Activated CD4-positive, alpha-beta T cell treated with anti-CD3 and anti-CD28 coated beads for 48 hours (primary cell): ENCODE measurements around the gene FBXO28.

Experiments
- DNase-seq: peaks from one replicate; pipeline ENCODE4 v3.0.0-alpha.2; 2020

Gene FBXO28

GRCh38 chr1:224160171-224160682 lies 46.3 kb downstream of the FBXO28 start:
- DNase-seq: no peak

- no peak for DNase-seq
These were observed 48.9 kb downstream of the FBXO28 start for GRCh38 chr1:224162768-224163167.

- no peak for DNase-seq
These were observed 49.4 kb downstream of the FBXO28 start for GRCh38 chr1:224163311-224163710.

- DNase-seq: peak; percentile 18
These were observed 55.0 kb downstream of the FBXO28 start for GRCh38 chr1:224168859-224169380.

GRCh38 chr1:224169718-224170270 lies 55.9 kb downstream of the FBXO28 start:
- no peak for DNase-seq

GRCh38 chr1:224170343-224170742 lies 56.4 kb downstream of the FBXO28 start:
- no peak for DNase-seq

- peak; percentile 31 for DNase-seq
These were observed 57.0 kb downstream of the FBXO28 start for GRCh38 chr1:224170748-224171478.

GRCh38 chr1:224172229-224172628 lies 58.3 kb downstream of the FBXO28 start:
- no peak for DNase-seq

- no peak for DNase-seq
These were observed 59.6 kb downstream of the FBXO28 start for GRCh38 chr1:224173523-224173922.

GRCh38 chr1:224175617-224176016 lies 61.7 kb downstream of the FBXO28 start:
- DNase-seq: no peak

- DNase-seq: no peak
These were observed 63.6 kb downstream of the FBXO28 start for GRCh38 chr1:224177356-224177999.

- no peak for DNase-seq
These were observed 65.0 kb downstream of the FBXO28 start for GRCh38 chr1:224178894-224179293.

- DNase-seq: no peak
These were observed 67.0 kb downstream of the FBXO28 start for GRCh38 chr1:224180783-224181452.

GRCh38 chr1:224181453-224181810 lies 67.5 kb downstream of the FBXO28 start:
- no peak for DNase-seq

- peak; percentile 67 for DNase-seq
These were observed 68.3 kb downstream of the FBXO28 start for GRCh38 chr1:224182057-224182865.

- DNase-seq: peak; percentile 85
These were observed 69.1 kb downstream of the FBXO28 start, which contains the start of gene DEGS1 for GRCh38 chr1:224182866-224183590. TSS of gene DEGS1 (plus strand) at chr1:224183240. CDS start at chr1:224183337, 97 bp downstream.

GRCh38 chr1:224183591-224184312 lies 69.8 kb downstream of the FBXO28 start:
- DNase-seq: peak; percentile 73

- no peak for DNase-seq
These were observed 71.3 kb downstream of the FBXO28 start for GRCh38 chr1:224185208-224185607.

GRCh38 chr1:224188286-224188685 lies 74.4 kb downstream of the FBXO28 start:
- no peak for DNase-seq

GRCh38 chr1:224189561-224189960 lies 75.7 kb downstream of the FBXO28 start:
- no peak for DNase-seq
